Loucy (cell line): Measurements from ENCODE around the gene PAQR4.

ENCODE experiments used
- EZH2phosphoT487 ChIP-seq: fragments of 200-600 bp; IDR thresholded peaks from 2 replicates; pipeline ENCODE4 v1.6.1; 2018; ENCODE audit warnings: antibody characterized with exemption, mild to moderate bottlenecking, moderate library complexity, borderline replicate concordance
- TF ChIP-seq, protein P1 (sequence below): fragments of 200-600 bp; sonication (generic); conservative IDR thresholded peaks from 2 replicates; pipeline ENCODE4 v1.5.1; 2014; ENCODE audit warnings: mild to moderate bottlenecking, antibody characterized with exemption, low read length

DNA sequence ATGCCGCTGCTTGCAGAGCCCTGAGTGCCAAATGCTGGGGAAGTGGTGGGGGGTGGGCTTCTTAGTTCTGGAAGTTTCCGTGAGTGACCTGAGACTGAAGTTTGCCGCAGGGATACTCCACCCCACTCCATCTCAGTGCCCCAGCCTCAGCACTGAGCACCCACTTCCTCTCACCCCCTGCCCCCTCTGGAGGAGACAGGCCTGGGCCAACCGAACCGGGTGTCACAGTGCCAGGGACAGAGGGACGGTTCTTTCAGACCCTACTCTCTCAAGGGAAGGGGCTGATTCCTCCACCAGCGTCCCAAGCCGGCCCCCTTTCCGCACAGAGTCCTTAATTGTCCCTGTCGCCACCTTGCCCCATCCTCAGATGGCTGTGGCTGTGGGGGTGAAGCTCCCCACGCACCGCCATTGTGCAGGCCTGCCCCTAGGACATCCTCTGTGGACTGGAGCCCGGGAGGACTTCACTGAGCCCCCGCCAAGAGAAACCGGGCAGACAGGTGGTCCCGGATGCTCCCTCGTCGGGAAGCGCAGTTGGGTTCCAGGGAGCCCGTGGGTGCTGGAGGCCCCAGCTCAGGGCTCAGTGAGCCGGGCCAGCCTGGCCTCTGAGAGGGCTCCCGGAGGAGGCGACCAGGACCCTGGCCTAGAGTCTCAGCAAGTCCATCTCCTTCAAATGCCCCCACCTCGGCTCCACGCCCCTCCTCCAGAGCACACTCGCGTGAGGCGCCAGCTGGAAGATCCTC is 6.6 kb upstream of the PAQR4 start:
- TF ChIP-seq, protein P1, sequence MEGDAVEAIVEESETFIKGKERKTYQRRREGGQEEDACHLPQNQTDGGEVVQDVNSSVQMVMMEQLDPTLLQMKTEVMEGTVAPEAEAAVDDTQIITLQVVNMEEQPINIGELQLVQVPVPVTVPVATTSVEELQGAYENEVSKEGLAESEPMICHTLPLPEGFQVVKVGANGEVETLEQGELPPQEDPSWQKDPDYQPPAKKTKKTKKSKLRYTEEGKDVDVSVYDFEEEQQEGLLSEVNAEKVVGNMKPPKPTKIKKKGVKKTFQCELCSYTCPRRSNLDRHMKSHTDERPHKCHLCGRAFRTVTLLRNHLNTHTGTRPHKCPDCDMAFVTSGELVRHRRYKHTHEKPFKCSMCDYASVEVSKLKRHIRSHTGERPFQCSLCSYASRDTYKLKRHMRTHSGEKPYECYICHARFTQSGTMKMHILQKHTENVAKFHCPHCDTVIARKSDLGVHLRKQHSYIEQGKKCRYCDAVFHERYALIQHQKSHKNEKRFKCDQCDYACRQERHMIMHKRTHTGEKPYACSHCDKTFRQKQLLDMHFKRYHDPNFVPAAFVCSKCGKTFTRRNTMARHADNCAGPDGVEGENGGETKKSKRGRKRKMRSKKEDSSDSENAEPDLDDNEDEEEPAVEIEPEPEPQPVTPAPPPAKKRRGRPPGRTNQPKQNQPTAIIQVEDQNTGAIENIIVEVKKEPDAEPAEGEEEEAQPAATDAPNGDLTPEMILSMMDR: no peak
- no peak for TF ChIP-seq EZH2phosphoT487
